ENCODE data around the gene GPC3. TPM values are rescaled to one million over a fixed set of nuclear protein-coding genes. Genes with fewer than 3 reads are reported as not detected.

The GPC3 gene
- polyA plus RNA-seq, 2 of the 4 experiments (the other 2 are of a cell fraction) = not detected

DNA sequence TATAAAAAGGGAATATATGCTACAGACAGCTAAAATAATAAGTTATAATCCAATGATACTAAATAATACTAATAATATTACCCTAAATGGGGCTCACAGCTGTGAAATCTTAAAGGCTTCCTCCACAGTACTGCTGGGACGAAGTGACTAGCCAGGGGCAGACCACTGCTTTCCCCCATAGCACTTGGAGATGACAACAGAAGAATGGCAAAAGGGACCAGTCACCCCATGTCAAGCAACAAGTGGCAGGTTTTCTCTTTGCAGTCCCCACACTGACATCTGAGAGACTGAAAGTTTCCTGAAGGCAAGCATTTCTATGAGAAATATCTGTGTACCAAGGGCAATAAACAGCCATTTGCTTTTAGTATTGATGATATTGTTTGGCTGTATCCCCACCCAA is 396.6 kb downstream of the GPC3 start:
- no peak overlapping the region for H3K27ac ChIP-seq
- no peak overlapping the region for H3K4me3 ChIP-seq
- DNase-seq (ENCODE audit: low read depth in 1 of 2, low spot score in 1 of 2) (no peak), FAIRE-seq (no peak), ATAC-seq (no peak)
- POLR2A ChIA-PET = no interaction called here
- WGBS (ENCODE audit: missing lambda C conversion rate) = 0% methylated on average over 1 of the region's 1 CpG
- no peaks in the 10 kb centered on the region for H3K9me3 ChIP-seq
- CTCF ChIA-PET = no interaction called here
- H3K4me1 ChIP-seq = no peaks in the 10 kb centered on the region
- TF ChIP-seq RAD21 (conservative IDR thresholded peaks at IDR 0.05 in 1 of 2, IDR thresholded peaks at IDR 0.05 in 1 of 2) (no peak), ZSCAN20 (CRISPR knock-in tag; IDR thresholded peaks at IDR 0.05) (no peak), HOXA7 (CRISPR knock-in tag; IDR thresholded peaks at IDR 0.05) (no peak), HEYL (CRISPR knock-in tag; IDR thresholded peaks at IDR 0.05) (no peak), POLR2A (IDR thresholded peaks at IDR 0.05; ENCODE audit: low read length) (no peak), MAFK (IDR thresholded peaks at IDR 0.05; ENCODE audit: partially characterized antibody) (no peak), MYC (IDR thresholded peaks at IDR 0.05; ENCODE audit: borderline replicate concordance, low read length) (no peak)
- TF ChIP-seq, protein P1, sequence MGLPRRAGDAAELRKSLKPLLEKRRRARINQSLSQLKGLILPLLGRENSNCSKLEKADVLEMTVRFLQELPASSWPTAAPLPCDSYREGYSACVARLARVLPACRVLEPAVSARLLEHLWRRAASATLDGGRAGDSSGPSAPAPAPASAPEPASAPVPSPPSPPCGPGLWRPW (IDR thresholded peaks at IDR 0.05) = no peak
- TF ChIP-seq, protein P2, sequence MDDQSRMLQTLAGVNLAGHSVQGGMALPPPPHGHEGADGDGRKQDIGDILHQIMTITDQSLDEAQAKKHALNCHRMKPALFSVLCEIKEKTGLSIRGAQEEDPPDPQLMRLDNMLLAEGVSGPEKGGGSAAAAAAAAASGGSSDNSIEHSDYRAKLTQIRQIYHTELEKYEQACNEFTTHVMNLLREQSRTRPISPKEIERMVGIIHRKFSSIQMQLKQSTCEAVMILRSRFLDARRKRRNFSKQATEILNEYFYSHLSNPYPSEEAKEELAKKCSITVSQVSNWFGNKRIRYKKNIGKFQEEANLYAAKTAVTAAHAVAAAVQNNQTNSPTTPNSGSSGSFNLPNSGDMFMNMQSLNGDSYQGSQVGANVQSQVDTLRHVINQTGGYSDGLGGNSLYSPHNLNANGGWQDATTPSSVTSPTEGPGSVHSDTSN (IDR thresholded peaks at IDR 0.05) = no peak
- TF ChIP-seq, protein P3, sequence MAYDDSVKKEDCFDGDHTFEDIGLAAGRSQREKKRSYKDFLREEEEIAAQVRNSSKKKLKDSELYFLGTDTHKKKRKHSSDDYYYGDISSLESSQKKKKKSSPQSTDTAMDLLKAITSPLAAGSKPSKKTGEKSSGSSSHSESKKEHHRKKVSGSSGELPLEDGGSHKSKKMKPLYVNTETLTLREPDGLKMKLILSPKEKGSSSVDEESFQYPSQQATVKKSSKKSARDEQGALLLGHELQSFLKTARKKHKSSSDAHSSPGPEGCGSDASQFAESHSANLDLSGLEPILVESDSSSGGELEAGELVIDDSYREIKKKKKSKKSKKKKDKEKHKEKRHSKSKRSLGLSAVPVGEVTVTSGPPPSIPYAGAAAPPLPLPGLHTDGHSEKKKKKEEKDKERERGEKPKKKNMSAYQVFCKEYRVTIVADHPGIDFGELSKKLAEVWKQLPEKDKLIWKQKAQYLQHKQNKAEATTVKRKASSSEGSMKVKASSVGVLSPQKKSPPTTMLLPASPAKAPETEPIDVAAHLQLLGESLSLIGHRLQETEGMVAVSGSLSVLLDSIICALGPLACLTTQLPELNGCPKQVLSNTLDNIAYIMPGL (CRISPR knock-in tag; IDR thresholded peaks at IDR 0.05; ENCODE audit: borderline replicate concordance) = no peak
- no peak overlapping the region for H3K4me2 ChIP-seq

DNA sequence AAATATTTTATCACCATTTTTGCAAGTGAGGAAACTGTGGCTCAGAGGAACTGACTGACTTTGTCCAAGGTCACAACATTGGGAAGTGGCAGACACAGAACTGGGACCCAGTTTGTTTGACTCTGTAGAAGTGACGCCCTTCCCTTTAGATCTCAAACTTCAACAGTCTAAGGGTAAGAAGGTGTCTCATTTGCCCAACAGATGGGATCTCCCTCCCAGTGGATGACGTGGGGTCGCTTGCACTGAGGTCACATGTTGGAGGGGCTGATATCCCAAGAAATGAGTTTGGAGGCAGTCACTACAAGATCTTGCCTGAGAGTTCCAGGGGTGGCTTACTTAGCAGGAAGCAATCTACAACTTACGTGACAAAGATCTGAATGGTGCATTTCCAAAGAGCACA is 397.6 kb downstream of the GPC3 start:
- H3K27ac ChIP-seq = no peak overlapping the region
- ChIA-PET POLR2A (no interaction called here), CTCF (no interaction called here)
- WGBS (ENCODE audit: missing lambda C conversion rate) = 13% methylated on average over 4 of the region's 4 CpGs
- no peak overlapping the region for H3K4me2 ChIP-seq
- no peaks in the 10 kb centered on the region for H3K4me1 ChIP-seq
- FAIRE-seq = peak; percentile 70
- TF ChIP-seq ZC3H11A (IDR thresholded peaks at IDR 0.05) (no peak), MAFK (IDR thresholded peaks at IDR 0.05; ENCODE audit: partially characterized antibody) (no peak), FOSB (CRISPR knock-in tag; IDR thresholded peaks at IDR 0.05) (no peak), JUN (IDR thresholded peaks at IDR 0.05) (no peak), NPAS2 (CRISPR knock-in tag; IDR thresholded peaks at IDR 0.05; ENCODE audit: borderline replicate concordance) (no peak)
- ATAC-seq = no peak
- DNase-seq (ENCODE audit: low read depth in 1 of 2, low spot score in 1 of 2) = no peak
- H3K4me3 ChIP-seq = no peak overlapping the region
- no peaks in the 10 kb centered on the region for H3K9me3 ChIP-seq

DNA sequence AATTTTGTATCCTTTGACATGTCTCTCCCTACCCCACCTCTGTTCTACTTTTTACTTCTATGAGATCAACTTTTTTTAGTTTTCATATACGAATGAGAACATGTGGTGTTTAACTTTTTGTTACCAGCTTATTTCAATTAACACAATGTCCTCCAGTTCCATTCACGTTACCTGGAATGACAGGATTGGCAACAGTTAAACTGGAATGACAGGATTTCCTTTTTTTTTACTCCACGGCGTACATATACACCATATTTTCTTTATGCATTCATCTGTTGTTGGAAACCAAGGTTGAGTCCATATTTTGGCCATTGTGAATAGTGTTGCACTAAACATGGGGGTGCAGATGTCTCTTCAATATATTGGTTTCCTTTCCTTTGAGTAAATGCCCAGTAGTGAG is 398.3 kb downstream of the GPC3 start:
- Histone ChIP-seq H3K27ac (no peak overlapping the region), H3K4me2 (no peak overlapping the region), H3K9me3 (no peaks in the 10 kb centered on the region), H3K4me3 (no peak overlapping the region), H3K4me1 (no peaks in the 10 kb centered on the region)
- 41% methylated on average over 4 of the region's 4 CpGs for WGBS (ENCODE audit: missing lambda C conversion rate)
- ATAC-seq (no peak), FAIRE-seq (peak; percentile 88), DNase-seq (ENCODE audit: low read depth in 1 of 2, low spot score in 1 of 2) (no peak)
- CTCF ChIA-PET = interaction anchor here (0.6 kb wide), 1 partner anchor 12 kb away, joined by 3 read pairs; no protein-coding TSS in a partner anchor
- TF ChIP-seq JUNB (IDR thresholded peaks at IDR 0.05) = no peak
- no peak for TF ChIP-seq EP300 (IDR thresholded peaks at IDR 0.05)
- TF ChIP-seq ZFP36 (IDR thresholded peaks at IDR 0.05; ENCODE audit: borderline replicate concordance, partially characterized antibody) = no peak
- TF ChIP-seq FOXS1 (CRISPR knock-in tag; IDR thresholded peaks at IDR 0.05) = no peak
- TF ChIP-seq ZSCAN20 (CRISPR knock-in tag; IDR thresholded peaks at IDR 0.05) = no peak
- no peak for TF ChIP-seq HOXB13 (CRISPR knock-in tag; IDR thresholded peaks at IDR 0.05; ENCODE audit: low read depth)
- TF ChIP-seq, protein P4, sequence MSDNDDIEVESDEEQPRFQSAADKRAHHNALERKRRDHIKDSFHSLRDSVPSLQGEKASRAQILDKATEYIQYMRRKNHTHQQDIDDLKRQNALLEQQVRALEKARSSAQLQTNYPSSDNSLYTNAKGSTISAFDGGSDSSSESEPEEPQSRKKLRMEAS (IDR thresholded peaks at IDR 0.05) = no peak
- TF ChIP-seq HEYL (CRISPR knock-in tag; IDR thresholded peaks at IDR 0.05) = no peak
- TF ChIP-seq NFE2L2 (conservative IDR thresholded peaks at IDR 0.05; ENCODE audit: low read length) = no peak
- TF ChIP-seq ZNF302 (CRISPR knock-in tag; IDR thresholded peaks at IDR 0.05) = no peak
- TF ChIP-seq KDM1A (IDR thresholded peaks at IDR 0.05; ENCODE audit: low read depth) = no peak
- TF ChIP-seq, protein P5, sequence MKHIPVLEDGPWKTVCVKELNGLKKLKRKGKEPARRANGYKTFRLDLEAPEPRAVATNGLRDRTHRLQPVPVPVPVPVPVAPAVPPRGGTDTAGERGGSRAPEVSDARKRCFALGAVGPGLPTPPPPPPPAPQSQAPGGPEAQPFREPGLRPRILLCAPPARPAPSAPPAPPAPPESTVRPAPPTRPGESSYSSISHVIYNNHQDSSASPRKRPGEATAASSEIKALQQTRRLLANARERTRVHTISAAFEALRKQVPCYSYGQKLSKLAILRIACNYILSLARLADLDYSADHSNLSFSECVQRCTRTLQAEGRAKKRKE (CRISPR knock-in tag; IDR thresholded peaks at IDR 0.05; ENCODE audit: low read depth) = no peak
- TF ChIP-seq RCOR1 (IDR thresholded peaks at IDR 0.05; ENCODE audit: low read depth, low read length) = no peak
- no peak for TF ChIP-seq TFCP2L1 (CRISPR knock-in tag; IDR thresholded peaks at IDR 0.05)
- TF ChIP-seq HOXB5 (CRISPR knock-in tag; IDR thresholded peaks at IDR 0.05) = no peak
- TF ChIP-seq GATA3 (IDR thresholded peaks at IDR 0.05; ENCODE audit: borderline replicate concordance) = no peak
- TF ChIP-seq MAFK (IDR thresholded peaks at IDR 0.05; ENCODE audit: partially characterized antibody) = no peak
- TF ChIP-seq JUN (IDR thresholded peaks at IDR 0.05) = no peak
- no peak for TF ChIP-seq MAZ (IDR thresholded peaks at IDR 0.05; ENCODE audit: borderline replicate concordance, low read depth, low read length)
- POLR2A ChIA-PET = no interaction called here
